H9 (cell line): ENCODE data around the gene GRM5. TPM values are rescaled to one million over a fixed set of nuclear protein-coding genes. Genes with fewer than 3 reads are reported as not detected.

ENCODE experiments used
- DNase-seq: peaks from one replicate; pipeline ENCODE4 v3.0.0-alpha.2; 2017
- H2AFZ ChIP-seq: one replicate; pipeline ENCODE4 v1.6.1; 2013; ENCODE audit warnings: mild to moderate bottlenecking, low read length, control low read depth, moderate library complexity
- H2AK5ac ChIP-seq: 2 replicates; pipeline ENCODE4 v1.6.1; 2013; ENCODE audit warnings: low read length, control low read depth, mixed read lengths; ENCODE audit not compliant: insufficient read length
- H2BK120ac ChIP-seq: one replicate; pipeline ENCODE4 v1.6.1; 2013; ENCODE audit warnings: low read depth, mild to moderate bottlenecking, low read length, control low read depth, inconsistent platforms; ENCODE audit not compliant: poor library complexity, severe bottlenecking
- H2BK12ac ChIP-seq: 2 replicates; pipeline ENCODE4 v1.6.1; 2013; ENCODE audit warnings: low read length, control low read depth, mixed read lengths, low read depth; ENCODE audit not compliant: insufficient read length
- H2BK15ac ChIP-seq: 2 replicates; pipeline ENCODE4 v1.6.1; 2013; ENCODE audit warnings: low read depth, low read length, control low read depth
- H2BK20ac ChIP-seq: one replicate; pipeline ENCODE4 v1.6.1; 2013; ENCODE audit warnings: low read depth, mild to moderate bottlenecking, low read length, control low read depth, inconsistent platforms; ENCODE audit not compliant: poor library complexity, severe bottlenecking
- H2BK5ac ChIP-seq: 2 replicates; pipeline ENCODE4 v1.6.1; 2013; ENCODE audit warnings: low read length, control low read depth, mixed read lengths; ENCODE audit not compliant: insufficient read length
- H3K14ac ChIP-seq: 2 replicates; pipeline ENCODE4 v1.6.1; 2013; ENCODE audit warnings: low read length, control low read depth; ENCODE audit not compliant: insufficient read depth
- H3K18ac ChIP-seq: 2 replicates; pipeline ENCODE4 v1.6.1; 2013; ENCODE audit warnings: low read depth, mild to moderate bottlenecking, mixed read lengths, low read length, control low read depth; ENCODE audit not compliant: insufficient read length
- H3K23ac ChIP-seq: 2 replicates; pipeline ENCODE4 v1.6.1; 2013; ENCODE audit warnings: low read length, control low read depth, mixed read lengths, low read depth; ENCODE audit not compliant: insufficient read length
- H3K23me2 ChIP-seq: 2 replicates; pipeline ENCODE4 v1.6.1; 2013; ENCODE audit warnings: low read depth, mild to moderate bottlenecking, mixed read lengths, low read length, control low read depth; ENCODE audit not compliant: insufficient read length, poor library complexity, severe bottlenecking
- H3K27ac ChIP-seq: 2 replicates; pipeline ENCODE4 v1.5.1; 2013; ENCODE audit warnings: low read length, control low read depth, mixed read lengths, low read depth; ENCODE audit not compliant: insufficient read length
- H3K27me3 ChIP-seq: 2 replicates; pipeline ENCODE4 v1.6.1; 2013; ENCODE audit warnings: low read length, control low read depth, inconsistent platforms; ENCODE audit not compliant: insufficient read depth
- H3K4ac ChIP-seq: 2 replicates; pipeline ENCODE4 v1.6.1; 2013; ENCODE audit warnings: low read depth, mild to moderate bottlenecking, control low read depth, inconsistent platforms, low read length, moderate library complexity
- H3K4me1 ChIP-seq: 2 replicates; pipeline ENCODE4 v1.6.1; 2013; ENCODE audit warnings: low read length, control low read depth, inconsistent platforms; ENCODE audit not compliant: insufficient read depth
- H3K4me2 ChIP-seq: 2 replicates; pipeline ENCODE4 v1.6.1; 2013; ENCODE audit warnings: low read length, control low read depth, mixed read lengths; ENCODE audit not compliant: insufficient read length, insufficient read depth
- H3K56ac ChIP-seq: 2 replicates; pipeline ENCODE4 v1.6.1; 2013; ENCODE audit warnings: low read depth, mild to moderate bottlenecking, mixed read lengths, low read length, control low read depth; ENCODE audit not compliant: insufficient read length
- H3K79me1 ChIP-seq: 2 replicates; pipeline ENCODE4 v1.6.1; 2013; ENCODE audit warnings: low read depth, mild to moderate bottlenecking, moderate library complexity, low read length, control low read depth, inconsistent platforms; ENCODE audit not compliant: insufficient read depth, poor library complexity, severe bottlenecking
- H3K79me2 ChIP-seq: 2 replicates; pipeline ENCODE4 v1.6.1; 2013; ENCODE audit warnings: low read length, control low read depth, inconsistent platforms; ENCODE audit not compliant: insufficient read depth
- H3K9ac ChIP-seq: 2 replicates; pipeline ENCODE4 v1.6.1; 2013; ENCODE audit warnings: low read length, control low read depth, mixed read lengths; ENCODE audit not compliant: insufficient read length; ENCODE audit errors: extremely low read depth
- H3K9me3 ChIP-seq: one replicate; pipeline ENCODE4 v1.6.1; 2013; ENCODE audit warnings: low read depth, low read length, inconsistent platforms; ENCODE audit not compliant: control insufficient read depth
- H3T11ph ChIP-seq: one replicate; pipeline ENCODE4 v1.6.1; 2013; ENCODE audit warnings: mild to moderate bottlenecking, low read length, control low read depth, inconsistent platforms
- H4K20me1 ChIP-seq: one replicate; pipeline ENCODE4 v1.6.1; 2013; ENCODE audit not compliant: control insufficient read depth, insufficient read length, insufficient read depth
- H4K5ac ChIP-seq: 2 replicates; pipeline ENCODE4 v1.6.1; 2013; ENCODE audit warnings: low read depth, mild to moderate bottlenecking, mixed read lengths, low read length, control low read depth; ENCODE audit not compliant: insufficient read length
- H4K8ac ChIP-seq: replicated peaks from 2 replicates; pipeline ENCODE4 v1.6.1; 2013; ENCODE audit warnings: low read length, control low read depth, mixed read lengths, low read depth; ENCODE audit not compliant: insufficient read length
- H4K91ac ChIP-seq: 2 replicates; pipeline ENCODE4 v1.6.1; 2013; ENCODE audit warnings: low read depth, mild to moderate bottlenecking, moderate library complexity, mixed read lengths, low read length, control low read depth; ENCODE audit not compliant: insufficient read length
- H3K27ac Mint-ChIP-seq, 3 experiments: 2 replicates in 2 of 3; 3 replicates in 1 of 3; pipeline ENCODE4 v1.8.0; 2020 to 2021; ENCODE audit warnings: mixed read lengths in 3 of 3, mild to moderate bottlenecking in 1 of 3, moderate library complexity in 1 of 3
- H3K27me3 Mint-ChIP-seq: 2 replicates; pipeline ENCODE4 v1.8.0; 2021; ENCODE audit warnings: low read depth, mild to moderate bottlenecking, moderate library complexity, mixed read lengths
- H3K36me3 Mint-ChIP-seq, 3 experiments: 2 replicates in 2 of 3; 3 replicates in 1 of 3; pipeline ENCODE4 v1.8.0; 2020 to 2021; ENCODE audit warnings: low read depth in 3 of 3, mixed read lengths in 3 of 3; ENCODE audit not compliant: insufficient read depth in 1 of 3
- H3K4me1 Mint-ChIP-seq, 2 experiments: 2 replicates each; pipeline ENCODE4 v1.8.0; 2020; ENCODE audit warnings: mixed read lengths in 2 of 2
- H3K4me3 Mint-ChIP-seq, 2 experiments: 2 replicates in 1 of 2; 3 replicates in 1 of 2; pipeline ENCODE4 v1.8.0; 2020 to 2021; ENCODE audit warnings: mild to moderate bottlenecking in 2 of 2, mixed read lengths in 2 of 2, moderate library complexity in 1 of 2
- H3K9me3 Mint-ChIP-seq, 2 experiments: 2 replicates in 1 of 2; 3 replicates in 1 of 2; pipeline ENCODE4 v1.8.0; 2020; ENCODE audit warnings: mild to moderate bottlenecking in 2 of 2, mixed read lengths in 2 of 2, moderate library complexity in 1 of 2
- CTCF ChIP-seq: fragments of 200-600 bp; sonication (generic); conservative IDR thresholded peaks from 3 replicates; pipeline ENCODE4 v1.8.0; 2021; ENCODE audit warnings: antibody characterized with exemption, mild to moderate bottlenecking
- WGBS: extraction: QIAGEN DNeasy Blood & Tissue Kit; methylation state at CpG from one replicate; pipeline ENCODE4 v1.1.7; 2013; ENCODE audit warnings: missing lambda C conversion rate, low lambda C conversion rate, mixed read lengths; ENCODE audit not compliant: insufficient read length; ENCODE audit errors: extremely low coverage; 5-methylcytosine and 5-hydroxymethylcytosine counted together
- total RNA-seq: library from RNA; stranded (reverse); gene quantifications from 2 replicates; pipeline ENCODE4 v1.2.1, GENCODE V29; 2021

Gene GRM5
- total RNA-seq, 1 experiment from 2014 or later: not detected

- no peak overlapping the region for H3K27ac ChIP-seq
- no peaks in the 10 kb centered on the region for H3K27me3 ChIP-seq
- H2AFZ ChIP-seq: no peak overlapping the region
- no peak overlapping the region for H2AK5ac ChIP-seq
- no peaks in the 10 kb centered on the region for H3K79me1 ChIP-seq
- no peak overlapping the region for H3K4me2 ChIP-seq
- no peak overlapping the region for H3K4ac ChIP-seq
- no peaks in the 10 kb centered on the region for H3K9me3 Mint-ChIP-seq
- H3K4me3 Mint-ChIP-seq: no peak overlapping the region
- H4K91ac ChIP-seq: no peak overlapping the region
- H3T11ph ChIP-seq: no peak overlapping the region
- no peaks in the 10 kb centered on the region for H3K23me2 ChIP-seq
- no peak overlapping the region for H2BK12ac ChIP-seq
- H2BK15ac ChIP-seq: no peak overlapping the region
- no peak overlapping the region for H4K8ac ChIP-seq
- H4K20me1 ChIP-seq: no peaks in the 10 kb centered on the region
- H3K79me2 ChIP-seq: no peaks in the 10 kb centered on the region
- H3K36me3 Mint-ChIP-seq: no peaks in the 10 kb centered on the region
- WGBS: no CpG with 5 or more reads among the region's 1 CpG
- no peak overlapping the region for H3K56ac ChIP-seq
- no peaks in the 10 kb centered on the region for H3K4me1 ChIP-seq
- no peak for TF ChIP-seq CTCF
- no peaks in the 10 kb centered on the region for H3K27me3 Mint-ChIP-seq
- no peak overlapping the region for H2BK20ac ChIP-seq
- H2BK5ac ChIP-seq: no peak overlapping the region
- no peak overlapping the region for H3K14ac ChIP-seq
- no peak overlapping the region for H3K18ac ChIP-seq
- no peaks in the 10 kb centered on the region for H3K9me3 ChIP-seq
- DNase-seq: no peak
- no peak overlapping the region for H4K5ac ChIP-seq
- H3K27ac Mint-ChIP-seq: no peak overlapping the region
- H2BK120ac ChIP-seq: no peak overlapping the region
- peaks cover 7 to 10% of the 10 kb centered on the region in 2 experiments for H3K4me1 Mint-ChIP-seq
- H3K23ac ChIP-seq: no peak overlapping the region
- H3K9ac ChIP-seq: no peak overlapping the region
Observed at GRCh38 chr11:88487646-88488045, 578.1 kb downstream of the GRM5 start.
